Adrenal gland (tissue), 5 donors: ENCODE data around the gene WDR86.

Experiments used
- POLR2A ChIP-seq, 2 donors: fragments of 450-650 bp; IDR thresholded peaks; one replicate each; pipeline ENCODE4 v1.6.1; 2017; ENCODE audit warnings: antibody characterized with exemption in 2 of 2, mild to moderate bottlenecking in 2 of 2, moderate library complexity in 1 of 2
- TF ChIP-seq, protein P1 (sequence below), 6 experiments: fragments of 450-650 bp in 4 of 6; fragments of 200-600 bp in 2 of 6; sonication (generic) in 1 of 6; IDR thresholded peaks; 1 replicate in 5 of 6; 2 replicates in 1 of 6; pipeline versions ENCODE4 v1.5.1 to v1.8.0; 2016 to 2021; ENCODE audit warnings: antibody characterized with exemption in 6 of 6, mild to moderate bottlenecking in 2 of 6, moderate library complexity in 1 of 6
- donor health status: DM: no; HTN: no; CAD: no.

DNA sequence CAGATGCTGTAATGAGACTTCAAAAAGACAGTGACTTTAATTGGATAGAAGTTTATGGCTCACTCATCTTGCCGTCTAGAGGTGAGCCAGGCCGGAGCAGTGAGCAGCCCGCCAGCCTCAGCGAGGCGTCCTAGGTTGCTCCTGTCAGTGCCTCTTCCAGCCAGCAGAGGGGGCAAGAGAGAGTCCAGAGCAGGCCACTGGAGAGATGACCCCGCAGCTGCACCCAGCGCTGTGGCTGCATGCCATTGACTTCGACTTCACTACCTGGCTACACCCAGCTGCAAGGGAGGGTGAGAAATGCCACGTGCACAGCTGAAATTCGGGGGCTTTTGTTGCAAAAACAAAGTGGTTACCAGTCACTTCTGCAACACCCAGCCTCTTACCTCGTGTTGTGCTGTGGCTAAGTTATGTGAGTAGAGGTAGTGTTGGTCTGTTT, 41.7 kb downstream of the WDR86 start:
- TF ChIP-seq, protein P1, sequence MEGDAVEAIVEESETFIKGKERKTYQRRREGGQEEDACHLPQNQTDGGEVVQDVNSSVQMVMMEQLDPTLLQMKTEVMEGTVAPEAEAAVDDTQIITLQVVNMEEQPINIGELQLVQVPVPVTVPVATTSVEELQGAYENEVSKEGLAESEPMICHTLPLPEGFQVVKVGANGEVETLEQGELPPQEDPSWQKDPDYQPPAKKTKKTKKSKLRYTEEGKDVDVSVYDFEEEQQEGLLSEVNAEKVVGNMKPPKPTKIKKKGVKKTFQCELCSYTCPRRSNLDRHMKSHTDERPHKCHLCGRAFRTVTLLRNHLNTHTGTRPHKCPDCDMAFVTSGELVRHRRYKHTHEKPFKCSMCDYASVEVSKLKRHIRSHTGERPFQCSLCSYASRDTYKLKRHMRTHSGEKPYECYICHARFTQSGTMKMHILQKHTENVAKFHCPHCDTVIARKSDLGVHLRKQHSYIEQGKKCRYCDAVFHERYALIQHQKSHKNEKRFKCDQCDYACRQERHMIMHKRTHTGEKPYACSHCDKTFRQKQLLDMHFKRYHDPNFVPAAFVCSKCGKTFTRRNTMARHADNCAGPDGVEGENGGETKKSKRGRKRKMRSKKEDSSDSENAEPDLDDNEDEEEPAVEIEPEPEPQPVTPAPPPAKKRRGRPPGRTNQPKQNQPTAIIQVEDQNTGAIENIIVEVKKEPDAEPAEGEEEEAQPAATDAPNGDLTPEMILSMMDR (IDR thresholded peaks at IDR 0.05), result peak; percentile 87 to 97 (median 93)
- no peak for TF ChIP-seq POLR2A (IDR thresholded peaks at IDR 0.05)
